Astrocyte of the hippocampus (primary cell): Measurements from ENCODE around the gene PIGU.
"Not testable (repeated sequence)": the region's sequence is repeated elsewhere in the genome, so short reads cannot be mapped to it uniquely, and the experiment has no call there.

Experiments
- DNase-seq: peaks from one replicate; pipeline ENCODE4 v3.0.0; 2011; ENCODE audit warnings: low read depth, low spot score

PIGU gene

GRCh38 chr20:34661811-34662210 is 15.1 kb downstream of the PIGU start:
- DNase-seq = peak; percentile 5

DNA sequence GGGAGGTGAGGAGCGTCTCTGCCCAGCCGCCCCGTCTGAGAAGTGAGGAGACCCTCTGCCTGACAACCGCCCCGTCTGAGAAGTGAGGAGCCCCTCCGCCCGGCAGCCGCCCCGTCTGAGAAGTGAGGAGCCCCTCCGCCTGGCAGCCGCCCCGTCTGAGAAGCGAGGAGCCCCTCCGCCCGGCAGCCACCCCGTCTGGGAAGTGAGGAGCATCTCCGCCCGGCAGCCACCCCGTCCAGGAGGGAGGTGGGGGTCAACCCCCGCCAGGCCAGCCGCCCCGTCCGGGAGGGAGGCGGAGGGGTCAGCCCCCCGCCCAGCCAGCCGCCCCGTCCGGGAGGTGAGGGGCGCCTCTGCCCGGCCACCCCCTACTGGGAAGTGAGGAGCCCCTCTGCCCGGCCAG is 18.2 kb downstream of the PIGU start:
- not testable (repeated sequence) for DNase-seq

DNA sequence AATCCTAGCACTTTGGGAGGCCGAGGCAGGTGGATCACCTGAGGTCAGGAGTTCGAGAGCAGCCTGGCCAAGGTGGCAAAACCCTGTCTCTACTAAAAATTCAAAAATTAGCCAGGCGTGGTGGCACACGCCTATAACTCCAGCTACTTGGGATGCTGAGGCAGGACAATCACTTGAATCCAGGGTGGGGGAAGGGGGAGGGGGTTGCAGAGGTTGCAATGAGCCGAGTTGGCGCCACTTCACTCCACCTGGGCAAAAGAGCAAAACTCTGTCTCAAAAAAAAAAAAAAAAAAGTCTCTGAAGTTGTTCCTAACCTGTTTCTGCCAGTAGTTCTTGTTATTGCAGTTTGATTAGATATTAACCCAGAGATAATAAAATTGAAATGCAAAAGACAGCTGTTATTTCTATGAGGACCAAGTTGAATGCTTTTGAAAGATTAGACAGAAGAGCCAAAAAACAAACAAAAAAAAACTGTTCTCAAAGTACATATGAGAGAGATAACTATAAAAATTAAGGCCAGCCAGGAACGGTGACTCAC is 22.6 kb downstream of the PIGU start:
- DNase-seq = no peak

DNA sequence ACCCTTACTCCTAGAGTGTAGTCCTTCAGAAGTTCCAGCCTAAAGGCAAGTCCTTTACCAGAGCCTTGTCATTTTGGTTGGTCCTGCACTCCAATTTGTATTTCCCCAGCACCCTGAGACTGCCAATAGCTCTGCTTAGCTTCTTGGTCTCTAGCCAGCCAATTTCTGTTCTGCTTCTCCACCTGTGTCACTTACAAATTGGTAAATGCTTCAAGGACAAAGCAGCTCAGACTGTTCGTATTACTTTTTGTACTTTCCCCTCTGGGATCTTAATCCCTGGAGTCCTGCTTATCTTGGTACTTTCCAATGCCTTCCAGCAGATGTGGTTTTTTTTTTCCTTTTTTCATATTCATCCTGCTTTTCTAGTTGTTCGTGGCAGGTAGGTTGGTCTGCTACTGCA is 25.7 kb downstream of the PIGU start:
- DNase-seq = no peak

GRCh38 chr20:34647737-34648136 is 29.2 kb downstream of the PIGU start:
- DNase-seq = no peak

GRCh38 chr20:34644951-34645350 is 31.9 kb downstream of the PIGU start:
- no peak for DNase-seq

- no peak for DNase-seq
Measured at GRCh38 chr20:34644345-34644744, 32.5 kb downstream of the PIGU start.

DNA sequence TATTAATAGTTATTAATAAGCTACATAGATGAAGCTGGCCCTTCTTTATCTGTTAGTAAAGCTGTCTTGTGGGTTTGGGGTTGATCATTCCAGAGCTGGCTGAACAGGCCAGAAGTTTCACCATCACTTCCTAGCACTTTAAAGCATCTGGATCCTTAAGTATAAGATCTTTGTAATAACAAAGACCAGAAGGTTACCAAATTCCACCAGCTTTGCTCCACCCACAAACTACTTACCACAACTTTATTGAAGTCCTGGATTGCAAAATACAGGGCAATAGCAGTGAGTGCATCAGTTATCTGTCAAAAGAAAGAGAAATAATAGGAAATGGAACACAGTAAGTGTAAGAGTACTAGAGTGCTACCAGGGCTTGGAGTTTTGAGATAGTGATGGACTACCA is 33.0 kb downstream of the PIGU start:
- peak; percentile 14 for DNase-seq

- DNase-seq = no peak
Measured at GRCh38 chr20:34642009-34642408, 34.9 kb downstream of the PIGU start.

DNA sequence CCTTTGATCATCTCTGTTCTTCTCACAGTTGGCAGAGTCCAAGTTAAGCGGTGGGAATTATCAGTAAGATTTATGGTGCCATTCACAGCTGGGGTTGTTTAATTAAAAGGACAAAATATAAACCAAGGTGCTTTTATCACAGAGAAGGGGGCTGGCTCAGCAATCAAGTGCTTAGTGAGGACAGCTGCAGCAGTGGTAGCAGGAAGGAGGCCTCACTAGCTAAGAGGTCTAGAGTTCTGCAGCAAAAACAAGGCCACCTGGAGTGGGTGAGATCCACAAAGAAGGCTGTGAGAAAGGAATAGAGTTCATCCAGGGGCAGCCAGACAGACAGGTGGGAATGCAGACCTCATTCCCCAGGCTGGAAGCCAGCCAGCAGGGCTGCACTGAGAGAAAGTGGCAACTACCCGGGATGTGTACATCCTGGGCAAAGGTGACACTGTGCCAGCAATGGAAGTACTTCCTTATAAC is 37.1 kb downstream of the PIGU start:
- DNase-seq = peak; percentile 18

- DNase-seq = no peak
Measured at GRCh38 chr20:34638532-34638931, 38.4 kb downstream of the PIGU start.

GRCh38 chr20:34638039-34638292 is 38.9 kb downstream of the PIGU start:
- no peak for DNase-seq

DNA sequence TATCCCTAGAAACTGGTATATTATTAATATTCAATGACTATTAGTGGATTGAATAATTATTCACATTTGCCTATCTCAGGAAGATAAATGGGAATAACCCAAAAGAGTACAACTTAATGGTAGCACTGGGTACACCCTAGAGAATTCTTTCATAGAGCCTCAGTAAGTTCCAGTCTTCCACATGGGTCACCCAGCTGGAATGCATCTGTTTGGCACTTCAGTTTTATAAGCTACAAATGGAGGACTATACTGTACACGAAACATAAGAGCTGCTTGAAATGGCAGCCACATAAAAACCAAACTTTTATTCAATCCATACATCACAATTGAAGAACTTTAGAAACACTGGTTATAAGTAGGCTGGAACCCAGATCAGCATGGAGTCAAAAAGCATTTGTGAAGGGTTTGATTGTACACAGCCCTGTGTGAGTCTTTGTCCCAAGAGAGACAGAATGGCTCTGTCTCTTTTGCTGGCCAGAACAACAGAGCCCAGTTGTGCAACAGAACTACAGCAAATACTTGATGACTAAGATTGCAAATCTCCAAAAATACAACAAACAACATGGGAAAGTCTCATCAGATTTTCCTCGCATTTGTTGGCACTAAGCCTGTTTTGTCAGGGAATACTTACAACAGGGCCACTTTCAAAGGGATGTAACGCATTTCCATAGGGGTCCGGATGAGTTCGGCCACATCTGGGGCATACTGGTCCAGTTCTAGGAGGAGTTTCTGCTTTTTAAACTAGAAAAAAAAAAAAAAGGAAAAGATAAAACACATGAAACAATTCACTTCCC is 39.5 kb downstream of the PIGU start:
- DNase-seq = peak; percentile 60

- DNase-seq = no peak
Measured at GRCh38 chr20:34636648-34637047, 40.2 kb downstream of the PIGU start.

DNA sequence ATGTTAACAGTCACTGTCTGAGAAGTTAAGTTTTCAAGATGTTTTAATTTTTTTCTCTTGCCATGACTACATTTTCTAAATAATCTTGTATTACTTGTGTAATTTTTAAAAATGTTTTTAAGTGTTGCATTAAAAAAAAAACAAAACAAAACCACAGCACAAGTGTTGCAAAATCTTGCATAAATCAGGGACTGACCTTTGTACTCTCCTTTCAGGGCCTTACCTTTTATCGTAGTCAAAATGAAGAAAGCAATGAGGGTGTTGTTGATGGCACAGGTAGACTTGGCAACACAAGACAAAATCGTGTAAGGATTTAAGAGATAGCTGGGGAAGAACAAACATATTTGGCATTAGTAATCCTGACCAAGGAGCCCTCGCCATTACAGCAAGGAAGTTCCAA is 42.5 kb downstream of the PIGU start:
- no peak for DNase-seq

- no peak for DNase-seq
Measured at GRCh38 chr20:34632870-34633452, 43.9 kb downstream of the PIGU start.

- no peak for DNase-seq
Measured at GRCh38 chr20:34629904-34630303, 47.0 kb downstream of the PIGU start.

GRCh38 chr20:34629342-34629741 is 47.5 kb downstream of the PIGU start:
- peak; percentile 20 for DNase-seq

- no peak for DNase-seq
Measured at GRCh38 chr20:34628026-34628425, 48.9 kb downstream of the PIGU start.

DNA sequence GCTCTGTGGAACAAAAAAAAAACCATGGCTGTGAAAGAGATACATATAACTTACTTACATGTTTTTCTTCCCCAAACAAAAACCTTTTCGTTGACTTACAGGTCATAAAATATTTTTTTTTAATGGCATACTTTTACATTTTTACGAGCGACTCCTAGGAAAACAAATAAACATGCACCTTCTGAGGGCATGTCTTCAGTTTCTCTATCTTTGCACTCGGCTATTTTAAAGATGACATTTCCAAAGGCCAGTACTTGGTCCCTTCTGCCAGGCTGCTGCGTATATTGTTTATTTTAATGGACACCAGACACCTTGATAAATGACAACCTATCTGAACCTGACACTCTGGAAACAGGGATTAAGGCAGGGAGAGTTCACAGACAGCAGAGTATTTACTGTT is 49.4 kb downstream of the PIGU start:
- no peak for DNase-seq

DNA sequence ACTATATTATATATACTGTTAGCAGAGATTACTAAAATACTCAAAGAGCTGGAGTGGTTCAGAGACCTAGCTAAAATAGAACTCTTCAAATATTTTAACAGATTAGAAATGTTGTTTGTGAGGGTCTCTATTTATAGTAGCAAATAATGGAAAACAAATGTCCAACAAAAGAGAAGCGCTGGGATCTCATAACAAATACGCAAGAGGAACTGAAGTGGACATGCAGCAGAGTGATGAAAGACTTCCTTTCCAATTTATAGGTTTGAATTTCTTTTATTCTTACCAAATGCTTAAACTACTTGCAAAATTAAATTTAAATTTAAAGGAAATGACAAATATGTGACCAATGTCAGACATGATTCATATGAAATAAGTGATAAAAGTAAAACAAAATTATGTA is 49.9 kb downstream of the PIGU start:
- no peak for DNase-seq

DNA sequence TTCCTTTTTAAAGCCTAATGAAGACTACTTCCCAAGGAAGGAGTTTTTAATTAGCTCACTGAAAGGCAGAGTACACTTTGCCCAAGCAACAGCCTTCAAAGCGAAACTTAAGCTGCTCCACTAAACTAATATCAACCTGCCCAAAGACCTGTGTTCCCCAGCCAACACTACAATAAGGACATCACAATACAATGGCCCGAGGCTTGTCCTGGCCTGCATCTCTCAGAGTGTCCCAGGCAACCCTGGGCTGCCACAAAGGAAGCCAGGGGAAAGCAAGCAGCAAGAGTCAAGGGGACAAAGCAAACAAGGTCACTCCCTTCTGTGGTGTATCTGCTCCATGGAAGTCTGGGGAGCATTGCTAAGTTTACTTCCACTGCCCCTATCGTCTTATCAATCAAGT is 52.3 kb downstream of the PIGU start:
- no peak for DNase-seq

- no peak for DNase-seq
Measured at GRCh38 chr20:34622821-34623451, 54.0 kb downstream of the PIGU start.
